ENCODE measurements around the gene TXNRD3. TPM values are rescaled to one million over a fixed set of nuclear protein-coding genes. Genes with fewer than 3 reads are reported as not detected.

Gene TXNRD3
- total and polyA plus RNA-seq, 2 experiments from 2014 or later, result 8.7 to 11.7 TPM

GRCh38 chr3:126661532-126662364, 6.8 kb upstream of the TXNRD3 start:
- no peak for DNase-seq (ENCODE audit: low read depth in 1 of 2, low spot score in 1 of 2)
- no peak for TF ChIP-seq CTCF (IDR thresholded peaks at IDR 0.05; ENCODE audit: low read depth, low read length)
- Histone ChIP-seq H3K4me3 (no peak overlapping the region), H3K27ac (no peak overlapping the region), H3K36me3 (no peaks in the 10 kb centered on the region), H3K9me3 (ENCODE audit: low read depth) (no peaks in the 10 kb centered on the region), H3K27me3 (peaks cover 44% of the 10 kb centered on the region), H3K4me1 (ENCODE audit: low read depth) (no peaks in the 10 kb centered on the region)

GRCh38 chr3:126659915-126660886, 5.3 kb upstream of the TXNRD3 start:
- no peaks in the 10 kb centered on the region for H3K4me1 ChIP-seq (ENCODE audit: low read depth)
- no peak overlapping the region for H3K27ac ChIP-seq
- peaks cover 54% of the 10 kb centered on the region for H3K27me3 ChIP-seq
- TF ChIP-seq CTCF (IDR thresholded peaks at IDR 0.05; ENCODE audit: low read depth, low read length), result peak; percentile 28
- no peak for DNase-seq (ENCODE audit: low read depth in 1 of 2, low spot score in 1 of 2)
- H3K36me3 ChIP-seq, result no peaks in the 10 kb centered on the region
- no peak overlapping the region for H3K4me3 ChIP-seq
- H3K9me3 ChIP-seq (ENCODE audit: low read depth), result no peaks in the 10 kb centered on the region

- no peaks in the 10 kb centered on the region for H3K9me3 ChIP-seq (ENCODE audit: low read depth)
- no peaks in the 10 kb centered on the region for H3K36me3 ChIP-seq
- no peak overlapping the region for H3K27ac ChIP-seq
- peaks cover 5% of the 10 kb centered on the region for H3K4me1 ChIP-seq (ENCODE audit: low read depth)
- no peak for DNase-seq (ENCODE audit: low read depth in 1 of 2, low spot score in 1 of 2)
- H3K4me3 ChIP-seq, result no peak overlapping the region
- no peak for TF ChIP-seq CTCF (IDR thresholded peaks at IDR 0.05; ENCODE audit: low read depth, low read length)
- peaks cover 54% of the 10 kb centered on the region for H3K27me3 ChIP-seq
Observed at GRCh38 chr3:126658584-126658983, 3.7 kb upstream of the TXNRD3 start.

- Histone ChIP-seq H3K36me3 (no peaks in the 10 kb centered on the region), H3K4me3 (no peak overlapping the region), H3K27ac (no peak overlapping the region), H3K27me3 (peaks cover 51% of the 10 kb centered on the region), H3K9me3 (ENCODE audit: low read depth) (no peaks in the 10 kb centered on the region), H3K4me1 (ENCODE audit: low read depth) (peaks cover 5% of the 10 kb centered on the region)
- TF ChIP-seq CTCF (IDR thresholded peaks at IDR 0.05; ENCODE audit: low read depth, low read length), result no peak
- DNase-seq (ENCODE audit: low read depth in 1 of 2, low spot score in 1 of 2), result no peak
Observed at GRCh38 chr3:126657901-126658300, 3.0 kb upstream of the TXNRD3 start.

GRCh38 chr3:126656371-126657134, 1.6 kb upstream of the TXNRD3 start:
- no peak for DNase-seq (ENCODE audit: low read depth in 1 of 2, low spot score in 1 of 2)
- Histone ChIP-seq H3K4me1 (ENCODE audit: low read depth) (peaks cover 5% of the 10 kb centered on the region), H3K27me3 (peaks cover 37% of the 10 kb centered on the region), H3K27ac (no peak overlapping the region), H3K36me3 (no peaks in the 10 kb centered on the region), H3K4me3 (no peak overlapping the region), H3K9me3 (ENCODE audit: low read depth) (no peaks in the 10 kb centered on the region)
- no peak for TF ChIP-seq CTCF (IDR thresholded peaks at IDR 0.05; ENCODE audit: low read depth, low read length)

All from cardiac muscle cell (in vitro differentiated cells and primary cell).